OCI-LY1 (cell line): Measurements from ENCODE around the gene TBC1D2B.

Source experiments
- H2AFZ ChIP-seq: fragments of 200-600 bp; sonication (generic), shearing (Covaris generic); 2 replicates; pipeline ENCODE4 v1.6.0; 2014; ENCODE audit warnings: antibody characterized with exemption, mild to moderate bottlenecking, low read length
- H3F3A ChIP-seq: fragments of 200-600 bp; sonication (generic), shearing (Covaris generic); 2 replicates; pipeline ENCODE4 v1.6.0; 2014; ENCODE audit warnings: mild to moderate bottlenecking, antibody characterized with exemption, low read length, moderate library complexity; ENCODE audit not compliant: insufficient read depth
- H3K27ac ChIP-seq: fragments of 200-600 bp; sonication (generic); 2 replicates; pipeline ENCODE4 v1.5.1; 2014; ENCODE audit warnings: low read length, mixed run types, mild to moderate bottlenecking, low read depth; ENCODE audit not compliant: poor library complexity, severe bottlenecking
- H3K27me3 ChIP-seq: fragments of 200-600 bp; sonication (generic); 2 replicates; pipeline ENCODE4 v1.6.0; 2014; ENCODE audit warnings: antibody characterized with exemption, mild to moderate bottlenecking, low read length, moderate library complexity; ENCODE audit not compliant: insufficient read depth
- H3K36me3 ChIP-seq: fragments of 200-600 bp; sonication (generic); 2 replicates; pipeline ENCODE4 v1.6.1; 2014; ENCODE audit warnings: mild to moderate bottlenecking, antibody characterized with exemption, low read length, moderate library complexity, mixed read lengths; ENCODE audit not compliant: insufficient read depth
- H3K4me1 ChIP-seq: fragments of 200-600 bp; sonication (generic); 2 replicates; pipeline ENCODE4 v1.5.1; 2014; ENCODE audit warnings: mild to moderate bottlenecking, low read length, moderate library complexity; ENCODE audit not compliant: insufficient read depth, severe bottlenecking
- H3K4me2 ChIP-seq: fragments of 200-600 bp; sonication (generic), shearing (Covaris generic); 2 replicates; pipeline ENCODE4 v1.6.1; 2014; ENCODE audit warnings: low read length
- H3K4me3 ChIP-seq: fragments of 200-600 bp; sonication (generic); 2 replicates; pipeline ENCODE4 v1.5.1; 2014; ENCODE audit warnings: low read length, low read depth, mild to moderate bottlenecking, mixed read lengths; ENCODE audit not compliant: poor library complexity, severe bottlenecking
- H3K79me2 ChIP-seq: fragments of 200-600 bp; shearing (Covaris generic); 2 replicates; pipeline ENCODE4 v1.6.1; 2016; ENCODE audit warnings: mixed run types, low read length, mixed read lengths; ENCODE audit not compliant: insufficient read depth
- H3K9ac ChIP-seq: fragments of 200-600 bp; sonication (generic), shearing (Covaris generic); 2 replicates; pipeline ENCODE4 v1.6.1; 2014; ENCODE audit warnings: mild to moderate bottlenecking, low read length, mixed read lengths
- H3K9me2 ChIP-seq: fragments of 200-600 bp; sonication (generic), shearing (Covaris generic); 2 replicates; pipeline ENCODE4 v1.6.1; 2014; ENCODE audit warnings: low read depth, mild to moderate bottlenecking, low read length, mixed read lengths
- H3K9me3 ChIP-seq: fragments of 200-600 bp; shearing (Covaris generic); 2 replicates; pipeline ENCODE4 v1.6.1; 2014; ENCODE audit warnings: low read length, mixed read lengths
- H4K20me1 ChIP-seq: fragments of 200-600 bp; sonication (generic), shearing (Covaris generic); 2 replicates; pipeline ENCODE4 v1.6.0; 2016; ENCODE audit warnings: mild to moderate bottlenecking, low read length; ENCODE audit not compliant: insufficient read depth
- EZH2 ChIP-seq: fragments of 200-600 bp; sonication (generic), shearing (Covaris generic); IDR thresholded peaks from 2 replicates; pipeline ENCODE4 v1.8.0; 2017; ENCODE audit warnings: borderline replicate concordance, mixed run types, mild to moderate bottlenecking, antibody characterized with exemption, low read length, moderate library complexity, mixed read lengths
- TF ChIP-seq, protein P1 (sequence below): fragments of 200-600 bp; sonication (generic), shearing (Covaris generic); IDR thresholded peaks from 2 replicates; pipeline ENCODE4 v1.5.1; 2017; ENCODE audit warnings: mild to moderate bottlenecking, antibody characterized with exemption, low read length, moderate library complexity, mixed read lengths

Gene TBC1D2B

DNA sequence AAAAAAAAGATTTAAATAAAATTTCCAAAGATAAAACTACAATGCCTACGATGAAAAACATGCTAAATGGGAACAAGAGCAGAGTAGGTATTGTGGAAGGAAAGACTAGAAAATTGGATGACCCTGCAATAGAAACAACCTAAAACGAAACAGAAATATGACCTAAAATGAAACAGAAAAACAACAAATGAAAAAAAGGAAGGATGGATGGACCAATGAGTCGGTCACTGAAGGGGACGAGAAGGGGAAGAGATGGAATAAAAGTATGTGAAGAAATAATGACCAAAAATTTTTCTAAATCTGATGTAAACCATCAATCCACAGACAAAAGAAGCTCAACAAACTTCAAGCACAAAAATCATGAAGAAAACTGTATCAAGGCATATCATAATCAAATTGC, 44.8 kb downstream of the TBC1D2B start:
- H3K9me2 ChIP-seq, result no peaks in the 10 kb centered on the region
- H3K9ac ChIP-seq, result no peak overlapping the region; the same call in 1 of the 2 replicates
- peaks cover 10% of the 10 kb centered on the region; the same call in 1 of the 2 replicates for H3K79me2 ChIP-seq
- peaks cover 54% of the 10 kb centered on the region for H3K4me1 ChIP-seq
- H3K4me2 ChIP-seq, result no peak overlapping the region
- H3F3A ChIP-seq, result 0 out of 2 replicates have a peak, but pooled peaks cover 7% of the 10 kb centered on the region
- peaks cover 26% of the 10 kb centered on the region for H3K36me3 ChIP-seq
- peak overlapping the region; percentile 98 for H3K27ac ChIP-seq
- no peak overlapping the region for H3K4me3 ChIP-seq
- no peak for TF ChIP-seq EZH2
- TF ChIP-seq, protein P1, sequence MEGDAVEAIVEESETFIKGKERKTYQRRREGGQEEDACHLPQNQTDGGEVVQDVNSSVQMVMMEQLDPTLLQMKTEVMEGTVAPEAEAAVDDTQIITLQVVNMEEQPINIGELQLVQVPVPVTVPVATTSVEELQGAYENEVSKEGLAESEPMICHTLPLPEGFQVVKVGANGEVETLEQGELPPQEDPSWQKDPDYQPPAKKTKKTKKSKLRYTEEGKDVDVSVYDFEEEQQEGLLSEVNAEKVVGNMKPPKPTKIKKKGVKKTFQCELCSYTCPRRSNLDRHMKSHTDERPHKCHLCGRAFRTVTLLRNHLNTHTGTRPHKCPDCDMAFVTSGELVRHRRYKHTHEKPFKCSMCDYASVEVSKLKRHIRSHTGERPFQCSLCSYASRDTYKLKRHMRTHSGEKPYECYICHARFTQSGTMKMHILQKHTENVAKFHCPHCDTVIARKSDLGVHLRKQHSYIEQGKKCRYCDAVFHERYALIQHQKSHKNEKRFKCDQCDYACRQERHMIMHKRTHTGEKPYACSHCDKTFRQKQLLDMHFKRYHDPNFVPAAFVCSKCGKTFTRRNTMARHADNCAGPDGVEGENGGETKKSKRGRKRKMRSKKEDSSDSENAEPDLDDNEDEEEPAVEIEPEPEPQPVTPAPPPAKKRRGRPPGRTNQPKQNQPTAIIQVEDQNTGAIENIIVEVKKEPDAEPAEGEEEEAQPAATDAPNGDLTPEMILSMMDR, result no peak
- H4K20me1 ChIP-seq, result no peaks in the 10 kb centered on the region
- H3K9me3 ChIP-seq, result no peaks in the 10 kb centered on the region
- H2AFZ ChIP-seq, result no peak overlapping the region
- H3K27me3 ChIP-seq, result no peaks in the 10 kb centered on the region

- Histone ChIP-seq H3K79me2 (no peaks in the 10 kb centered on the region), H3F3A (no peaks in the 10 kb centered on the region), H3K27me3 (no peaks in the 10 kb centered on the region), H3K4me3 (no peak overlapping the region), H3K4me1 (no peaks in the 10 kb centered on the region), H4K20me1 (no peaks in the 10 kb centered on the region), H3K9me2 (no peaks in the 10 kb centered on the region), H2AFZ (no peak overlapping the region), H3K36me3 (peaks cover 64% of the 10 kb centered on the region), H3K9me3 (no peaks in the 10 kb centered on the region), H3K27ac (no peak overlapping the region), H3K9ac (no peak overlapping the region), H3K4me2 (no peak overlapping the region)
- TF ChIP-seq, protein P1, result no peak
- TF ChIP-seq EZH2, result no peak
Observed at GRCh38 chr15:78024883-78025282, 52.6 kb downstream of the TBC1D2B start.

- H3K9me2 ChIP-seq, result no peaks in the 10 kb centered on the region
- no peaks in the 10 kb centered on the region for H3K79me2 ChIP-seq
- no peak overlapping the region for H3K4me2 ChIP-seq
- no peaks in the 10 kb centered on the region for H4K20me1 ChIP-seq
- no peak for TF ChIP-seq EZH2
- TF ChIP-seq, protein P1, result no peak
- no peak overlapping the region for H3K4me3 ChIP-seq
- no peak overlapping the region for H2AFZ ChIP-seq
- H3K27me3 ChIP-seq, result no peaks in the 10 kb centered on the region
- no peak overlapping the region for H3K27ac ChIP-seq
- peaks cover under 1% of the 10 kb centered on the region for H3K4me1 ChIP-seq
- no peaks in the 10 kb centered on the region for H3F3A ChIP-seq
- peaks cover 60% of the 10 kb centered on the region for H3K36me3 ChIP-seq
- H3K9me3 ChIP-seq, result no peaks in the 10 kb centered on the region
- H3K9ac ChIP-seq, result no peak overlapping the region
Observed at GRCh38 chr15:78024519-78024870, 53.0 kb downstream of the TBC1D2B start.
